Amniotic stem cell (primary cell): ENCODE results near the gene SPIN3.
"Not testable (repeated sequence)": the region's sequence is repeated elsewhere in the genome, so short reads cannot be mapped to it uniquely, and the experiment has no call there.

Experiments
- DNase-seq: peaks from one replicate; lab custom pipeline; 2025; lab: John Stamatoyannopoulos, UW

Gene SPIN3

GRCh38 chrX:56995271-56995994 lies at the start of gene SPIN3:
Gene SPIN3, minus strand, starts transcription at chrX:56995541. Its CDS starts 594 bp downstream, at chrX:56994947.
- DNase-seq, result peak; percentile 5

- no peak for DNase-seq
These were observed 48.9 kb upstream of the SPIN3 start for GRCh38 chrX:57044245-57044644.

GRCh38 chrX:57037265-57037664 lies 41.9 kb upstream of the SPIN3 start:
- DNase-seq, result not testable (repeated sequence)

GRCh38 chrX:56994375-56995270 lies 718 bp downstream of the SPIN3 start:
- no peak for DNase-seq

- no peak for DNase-seq
These were observed 7.6 kb downstream of the SPIN3 start for GRCh38 chrX:56987741-56988140.

GRCh38 chrX:56986138-56986537 lies 9.2 kb downstream of the SPIN3 start:
- DNase-seq, result no peak

GRCh38 chrX:56978172-56978571 lies 17.2 kb downstream of the SPIN3 start:
- DNase-seq, result no peak

GRCh38 chrX:56975611-56976010 lies 19.7 kb downstream of the SPIN3 start:
- no peak for DNase-seq

- no peak for DNase-seq
These were observed 20.9 kb downstream of the SPIN3 start for GRCh38 chrX:56974408-56974807.

- DNase-seq, result no peak
These were observed 25.8 kb downstream of the SPIN3 start for GRCh38 chrX:56969559-56969958.

GRCh38 chrX:56968980-56969379 lies 26.4 kb downstream of the SPIN3 start:
- DNase-seq, result no peak

GRCh38 chrX:56963377-56963776 lies 32.0 kb downstream of the SPIN3 start:
- DNase-seq, result no peak

- no peak for DNase-seq
These were observed 47.6 kb downstream of the SPIN3 start for GRCh38 chrX:56947699-56948098.

GRCh38 chrX:56946201-56946600 lies 49.1 kb downstream of the SPIN3 start:
- not testable (repeated sequence) for DNase-seq

GRCh38 chrX:56945226-56945625 lies 50.1 kb downstream of the SPIN3 start:
- DNase-seq, result not testable (repeated sequence)

- DNase-seq, result no peak
These were observed 52.1 kb downstream of the SPIN3 start for GRCh38 chrX:56943264-56943663.
